ENCODE data around the gene PADI1.

PADI1 gene

GRCh38 chr1:17214876-17215544 lies 10.1 kb downstream of the PADI1 start:
- DNase-seq (ENCODE audit: low read depth), result no peak

- no peak for DNase-seq (ENCODE audit: low read depth)
These were observed 10.6 kb downstream of the PADI1 start for GRCh38 chr1:17215545-17215890.

- no peak for DNase-seq (ENCODE audit: low read depth)
These were observed 11.2 kb downstream of the PADI1 start for GRCh38 chr1:17216078-17216477.

GRCh38 chr1:17217607-17218006 lies 12.7 kb downstream of the PADI1 start:
- DNase-seq (ENCODE audit: low read depth), result no peak

GRCh38 chr1:17218939-17219338 lies 14.0 kb downstream of the PADI1 start:
- DNase-seq (ENCODE audit: low read depth), result no peak

GRCh38 chr1:17220287-17220686 lies 15.4 kb downstream of the PADI1 start:
- DNase-seq (ENCODE audit: low read depth), result no peak

- no peak for DNase-seq (ENCODE audit: low read depth)
These were observed 17.6 kb downstream of the PADI1 start for GRCh38 chr1:17222557-17222956.

- DNase-seq (ENCODE audit: low read depth), result no peak
These were observed 19.5 kb downstream of the PADI1 start for GRCh38 chr1:17224434-17224833.

- DNase-seq (ENCODE audit: low read depth), result no peak
These were observed 20.2 kb downstream of the PADI1 start for GRCh38 chr1:17225140-17225539.

- no peak for DNase-seq (ENCODE audit: low read depth)
These were observed 22.5 kb downstream of the PADI1 start for GRCh38 chr1:17227358-17227915.

- no peak for DNase-seq (ENCODE audit: low read depth)
These were observed 23.7 kb downstream of the PADI1 start for GRCh38 chr1:17228619-17229018.

- no peak for DNase-seq (ENCODE audit: low read depth)
These were observed 24.5 kb downstream of the PADI1 start for GRCh38 chr1:17229379-17229778.

- no peak for DNase-seq (ENCODE audit: low read depth)
These were observed 25.2 kb downstream of the PADI1 start for GRCh38 chr1:17230106-17230505.

- DNase-seq (ENCODE audit: low read depth), result no peak
These were observed 25.9 kb downstream of the PADI1 start for GRCh38 chr1:17230671-17231310.

GRCh38 chr1:17232759-17233661 lies 28.1 kb downstream of the PADI1 start:
- no peak for DNase-seq (ENCODE audit: low read depth)

- peak; percentile 32 for DNase-seq (ENCODE audit: low read depth)
These were observed 28.9 kb downstream of the PADI1 start for GRCh38 chr1:17233675-17234320.

GRCh38 chr1:17234405-17234804 lies 29.5 kb downstream of the PADI1 start:
- DNase-seq (ENCODE audit: low read depth), result no peak

- DNase-seq (ENCODE audit: low read depth), result no peak
These were observed 30.4 kb downstream of the PADI1 start for GRCh38 chr1:17235135-17235885.

GRCh38 chr1:17236779-17237560 lies 32.0 kb downstream of the PADI1 start:
- DNase-seq (ENCODE audit: low read depth), result peak; percentile 59

- DNase-seq (ENCODE audit: low read depth), result no peak
These were observed 32.6 kb downstream of the PADI1 start for GRCh38 chr1:17237561-17237903.

GRCh38 chr1:17239420-17239819 lies 34.5 kb downstream of the PADI1 start:
- DNase-seq (ENCODE audit: low read depth), result peak; percentile 73

Measured in fibroblast of the conjunctiva (primary cell).